ENCODE data around the gene OGFRL1.

Gene OGFRL1

GRCh38 chr6:71287038-71287437, 1.6 kb upstream of the OGFRL1 start:
- DNase-seq = no peak

- DNase-seq = no peak
Measured at GRCh38 chr6:71287926-71288227, 734 bp upstream of the OGFRL1 start.

GRCh38 chr6:71289039-71289801, 609 bp downstream of the OGFRL1 start:
- peak; percentile 18 for DNase-seq

- no peak for DNase-seq
Measured at GRCh38 chr6:71289802-71290175, 1.2 kb downstream of the OGFRL1 start.

GRCh38 chr6:71290611-71291010, 2.0 kb downstream of the OGFRL1 start:
- DNase-seq = no peak

GRCh38 chr6:71292001-71292400, 3.4 kb downstream of the OGFRL1 start:
- no peak for DNase-seq

- DNase-seq = no peak
Measured at GRCh38 chr6:71294121-71294523, 5.5 kb downstream of the OGFRL1 start.

GRCh38 chr6:71298459-71298858, 9.8 kb downstream of the OGFRL1 start:
- DNase-seq = no peak

- DNase-seq = no peak
Measured at GRCh38 chr6:71299541-71300470, 11.2 kb downstream of the OGFRL1 start.

GRCh38 chr6:71300561-71301168, 12.1 kb downstream of the OGFRL1 start:
- DNase-seq = no peak

- no peak for DNase-seq
Measured at GRCh38 chr6:71301546-71301945, 12.9 kb downstream of the OGFRL1 start.

GRCh38 chr6:71309656-71310055, 21.0 kb downstream of the OGFRL1 start:
- DNase-seq = no peak

GRCh38 chr6:71310261-71310660, 21.6 kb downstream of the OGFRL1 start:
- no peak for DNase-seq

GRCh38 chr6:71312089-71312488, 23.5 kb downstream of the OGFRL1 start:
- DNase-seq = no peak

GRCh38 chr6:71317441-71317840, 28.8 kb downstream of the OGFRL1 start:
- no peak for DNase-seq

- no peak for DNase-seq
Measured at GRCh38 chr6:71320041-71320440, 31.4 kb downstream of the OGFRL1 start.

- DNase-seq = no peak
Measured at GRCh38 chr6:71321314-71321713, 32.7 kb downstream of the OGFRL1 start.

- no peak for DNase-seq
Measured at GRCh38 chr6:71324194-71324785, 35.7 kb downstream of the OGFRL1 start.

- DNase-seq = no peak
Measured at GRCh38 chr6:71326611-71327010, 38.0 kb downstream of the OGFRL1 start.

- no peak for DNase-seq
Measured at GRCh38 chr6:71330501-71330900, 41.9 kb downstream of the OGFRL1 start.

GRCh38 chr6:71332012-71332411, 43.4 kb downstream of the OGFRL1 start:
- DNase-seq = no peak

GRCh38 chr6:71333050-71333449, 44.4 kb downstream of the OGFRL1 start:
- DNase-seq = no peak

- no peak for DNase-seq
Measured at GRCh38 chr6:71333697-71334096, 45.1 kb downstream of the OGFRL1 start.

- no peak for DNase-seq
Measured at GRCh38 chr6:71334768-71335167, 46.2 kb downstream of the OGFRL1 start.
